ENCODE measurements around the gene SLC16A13.

- TF ChIP-seq EZH2phosphoT487 (IDR thresholded peaks at IDR 0.05; ENCODE audit: insufficient read depth, low read depth) (no peak), EZH2 (IDR thresholded peaks at IDR 0.05; ENCODE audit: insufficient read depth, poor library complexity, severe bottlenecking) (no peak)
Observed at GRCh38 chr17:7056386-7056785, 20.6 kb downstream of the SLC16A13 start.
